Measurements from ENCODE around the gene NID2. TPM values are rescaled to one million over a fixed set of nuclear protein-coding genes. Genes with fewer than 3 reads are reported as not detected.
A peak's percentile ranks its signal among the peaks of the same experiment; 100 is the strongest.

The NID2 gene
- total RNA-seq, 1 experiment from 2014 or later = 6.6 TPM

- no peaks in the 10 kb centered on the region for H3K27me3 Mint-ChIP-seq (ENCODE audit: low read depth)
- H3K4me2 ChIP-seq (ENCODE audit: insufficient read depth, insufficient read length, low read length) = peak overlapping the region; percentile 98
- H3K23me2 ChIP-seq (ENCODE audit: insufficient read length, low read depth, low read length, poor library complexity, severe bottlenecking) = peaks cover 5% of the 10 kb centered on the region
- H3K9me3 Mint-ChIP-seq = no peaks in the 10 kb centered on the region
- peaks cover 23 to 41% (median 38%) of the 10 kb centered on the region in 3 experiments; a peak in 6 of 7 replicates for H3K36me3 Mint-ChIP-seq (ENCODE audit: insufficient read depth in 1 of 3, low read depth in 3 of 3)
- H3K79me1 ChIP-seq (ENCODE audit: insufficient read depth, low read depth, low read length, poor library complexity, severe bottlenecking) = no peaks in the 10 kb centered on the region
- no peak overlapping the region for H4K5ac ChIP-seq (ENCODE audit: insufficient read length, low read depth, low read length)
- no peak overlapping the region for H2AFZ ChIP-seq (ENCODE audit: low read length)
- H3K79me2 ChIP-seq (ENCODE audit: insufficient read depth, low read length) = peaks cover 8% of the 10 kb centered on the region; the same call in 1 of the 2 replicates
- DNase-seq = no peak
- H3K27me3 ChIP-seq (ENCODE audit: insufficient read depth, low read length) = no peaks in the 10 kb centered on the region
- TF ChIP-seq CTCF (conservative IDR thresholded peaks at IDR 0.05) = no peak
- H3K27ac Mint-ChIP-seq = no peak overlapping the region
- no peak overlapping the region for H3K27ac ChIP-seq (ENCODE audit: insufficient read length, low read depth, low read length)
- no peak overlapping the region for H2BK120ac ChIP-seq (ENCODE audit: low read depth, low read length, poor library complexity, severe bottlenecking)
- WGBS (ENCODE audit: extremely low coverage, insufficient read length, low lambda C conversion rate) = no CpG with 5 or more reads among the region's 3 CpGs
- no peak overlapping the region for H4K91ac ChIP-seq (ENCODE audit: insufficient read length, low read depth, low read length)
- no peak overlapping the region for H2BK5ac ChIP-seq (ENCODE audit: insufficient read length, low read length)
- no peaks in the 10 kb centered on the region for H3K9me3 ChIP-seq (ENCODE audit: control insufficient read depth, low read depth, low read length)
- H4K20me1 ChIP-seq (ENCODE audit: control insufficient read depth, insufficient read depth, insufficient read length) = no peaks in the 10 kb centered on the region
- H3K4me1 ChIP-seq (ENCODE audit: insufficient read depth, low read length) = no peaks in the 10 kb centered on the region
- H2BK15ac ChIP-seq (ENCODE audit: low read depth, low read length) = no peak overlapping the region
- H3K56ac ChIP-seq (ENCODE audit: insufficient read length, low read depth, low read length) = no peak overlapping the region
- no peak overlapping the region for H3K4ac ChIP-seq (ENCODE audit: low read depth, low read length)
- no peak overlapping the region for H2BK20ac ChIP-seq (ENCODE audit: low read depth, low read length, poor library complexity, severe bottlenecking)
- peaks cover 5 to 10% of the 10 kb centered on the region in 2 experiments for H3K4me1 Mint-ChIP-seq
- H3K14ac ChIP-seq (ENCODE audit: insufficient read depth, low read length) = no peak overlapping the region
- H4K8ac ChIP-seq (replicated peaks; ENCODE audit: insufficient read length, low read depth, low read length) = no peak overlapping the region
- H3K18ac ChIP-seq (ENCODE audit: insufficient read length, low read depth, low read length) = no peak overlapping the region
- H3K4me3 Mint-ChIP-seq = peak overlapping the region; percentile 87 to 98
- no peak overlapping the region for H3K23ac ChIP-seq (ENCODE audit: insufficient read length, low read depth, low read length)
- H3K9ac ChIP-seq (ENCODE audit: extremely low read depth, insufficient read length, low read length) = peak overlapping the region; percentile 98
- no peak overlapping the region for H2AK5ac ChIP-seq (ENCODE audit: insufficient read length, low read length)
- H2BK12ac ChIP-seq (ENCODE audit: insufficient read length, low read depth, low read length) = no peak overlapping the region
- no peak overlapping the region for H3T11ph ChIP-seq (ENCODE audit: low read length)
Observed at GRCh38 chr14:51990488-51990887, 78.4 kb downstream of the NID2 start.

Measured in H9 (cell line).